Measurements from ENCODE around the gene AVEN. TPM values are rescaled to one million over a fixed set of nuclear protein-coding genes. Genes with fewer than 3 reads are reported as not detected.
"Not testable (repeated sequence)": the region's sequence is repeated elsewhere in the genome, so short reads cannot be mapped to it uniquely, and the experiment has no call there.

Gene AVEN
- total and polyA plus RNA-seq, 9 of the 15 experiments (the other 6 are each of a cell fraction or from before 2014, with no cell fraction given) = 1.5 to 6.4 (median 4.7) TPM

- H3K79me2 ChIP-seq (ENCODE audit: control insufficient read depth, insufficient read depth, low read length) = no peaks in the 10 kb centered on the region
- no peaks in the 10 kb centered on the region for H3K36me3 ChIP-seq (ENCODE audit: control insufficient read depth, insufficient read depth, low read length)
- ChIA-PET CTCF (ENCODE audit: low intra/inter-chr PET ratio) (no interaction called here), POLR2A (interaction anchor here (0.8 kb wide), 1 partner anchor 9 kb away, joined by 3 read pairs; no protein-coding TSS in a partner anchor)
- FAIRE-seq = no peak
- in situ Hi-C loops (cut with MboI) = no loop called here
- H3K4me1 ChIP-seq (replicated peaks in 1 of 2; ENCODE audit: control insufficient read depth in 2 of 2, insufficient read depth in 2 of 2, low read length in 2 of 2) = no peaks in the 10 kb centered on the region
- TF ChIP-seq HNRNPL (IDR thresholded peaks at IDR 0.05; ENCODE audit: low read depth, low read length) = no peak
- TF ChIP-seq ZNF77 (CRISPR knock-in tag; IDR thresholded peaks at IDR 0.05) = no peak
- no peak for TF ChIP-seq MTA2 (IDR thresholded peaks at IDR 0.05; ENCODE audit: low read depth)
- TF ChIP-seq AFF1 (IDR thresholded peaks at IDR 0.05; ENCODE audit: low read depth in 1 of 2, partially characterized antibody in 2 of 2) = no peak
- TF ChIP-seq NFE2L1 (tag; IDR thresholded peaks at IDR 0.05; ENCODE audit: borderline replicate concordance, low read depth) = no peak
- no peak for TF ChIP-seq ZNF253 (CRISPR knock-in tag; conservative IDR thresholded peaks at IDR 0.05)
- no peak for TF ChIP-seq CREB3 (tag; conservative IDR thresholded peaks at IDR 0.05; ENCODE audit: low read depth)
- no peak for TF ChIP-seq ZFPM2 (CRISPR knock-in tag; IDR thresholded peaks at IDR 0.05)
- H2AFZ ChIP-seq (ENCODE audit: low read depth, low read length) = no peak overlapping the region
- BruUV-seq (replicated peaks) = no TSS peak
- no peak for DNase-seq (ENCODE audit: extremely low read depth in 1 of 4, low spot score in 3 of 4)
- WGBS (ENCODE audit: insufficient coverage, low coverage, missing lambda C conversion rate) = 5% methylated on average over 3 of the region's 3 CpGs
- H3K27ac ChIP-seq (ENCODE audit: extremely low read depth, low read depth, low read length) = no peak overlapping the region
- H3K27me3 ChIP-seq (ENCODE audit: control insufficient read depth in 2 of 2, insufficient read depth in 2 of 2, low read length in 2 of 2) = peaks cover 0 to 4% of the 10 kb centered on the region in 2 experiments; a peak in 2 of 5 replicates
- H4K20me1 ChIP-seq (replicated peaks; ENCODE audit: control insufficient read depth, insufficient read depth, low read length) = no peaks in the 10 kb centered on the region
- H3K4me3 ChIP-seq = no peak overlapping the region
- intact Hi-C loops (cut with micrococcal nuclease) = no loop called here
- no peaks in the 10 kb centered on the region for H3K9me3 ChIP-seq (replicated peaks; ENCODE audit: control insufficient read depth, insufficient read depth, low read depth, low read length)
- ATAC-seq = no peak
- no peaks in the 10 kb centered on the region for H3K9me1 ChIP-seq (ENCODE audit: control insufficient read depth, insufficient read depth, low read length)
- no peak overlapping the region for H3K9ac ChIP-seq (ENCODE audit: insufficient read depth in 1 of 2, low read depth in 2 of 2, low read length in 2 of 2)
- H3K4me2 ChIP-seq (ENCODE audit: insufficient read depth, low read length) = no peak overlapping the region
Measured at GRCh38 chr15:34001536-34001935, 37.5 kb downstream of the AVEN start.

- H3K9me1 ChIP-seq (ENCODE audit: control insufficient read depth, insufficient read depth, low read length); H3K9me3 ChIP-seq (replicated peaks; ENCODE audit: control insufficient read depth, insufficient read depth, low read depth, low read length); H3K27ac ChIP-seq (ENCODE audit: extremely low read depth, low read depth, low read length); ATAC-seq; DNase-seq (ENCODE audit: extremely low read depth in 1 of 4, low spot score in 3 of 4); H3K4me3 ChIP-seq; H4K20me1 ChIP-seq (replicated peaks; ENCODE audit: control insufficient read depth, insufficient read depth, low read length); BruUV-seq (replicated peaks); CTCF ChIA-PET (ENCODE audit: low intra/inter-chr PET ratio); FAIRE-seq; POLR2A ChIA-PET; H3K79me2 ChIP-seq (ENCODE audit: control insufficient read depth, insufficient read depth, low read length); H3K27me3 ChIP-seq (ENCODE audit: control insufficient read depth in 2 of 2, insufficient read depth in 2 of 2, low read length in 2 of 2); H3K4me2 ChIP-seq (ENCODE audit: insufficient read depth, low read length); in situ Hi-C loops (cut with MboI); H3K9ac ChIP-seq (ENCODE audit: insufficient read depth in 1 of 2, low read depth in 2 of 2, low read length in 2 of 2); intact Hi-C loops (cut with micrococcal nuclease); H3K36me3 ChIP-seq (ENCODE audit: control insufficient read depth, insufficient read depth, low read length); H2AFZ ChIP-seq (ENCODE audit: low read depth, low read length); H3K4me1 ChIP-seq (replicated peaks in 1 of 2; ENCODE audit: control insufficient read depth in 2 of 2, insufficient read depth in 2 of 2, low read length in 2 of 2): not testable (repeated sequence)
- WGBS (ENCODE audit: insufficient coverage, low coverage, missing lambda C conversion rate) = 6% methylated on average over 10 of the region's 10 CpGs
Measured at GRCh38 chr15:33995666-33996065, 43.3 kb downstream of the AVEN start.
